Bone marrow (tissue), 2 donors: ENCODE data around the gene DACT3.

ENCODE experiments used
- DNase-seq, 2 donors: peaks; one replicate each; lab custom pipeline; 2025; lab: John Stamatoyannopoulos, UW

The DACT3 gene

DNA sequence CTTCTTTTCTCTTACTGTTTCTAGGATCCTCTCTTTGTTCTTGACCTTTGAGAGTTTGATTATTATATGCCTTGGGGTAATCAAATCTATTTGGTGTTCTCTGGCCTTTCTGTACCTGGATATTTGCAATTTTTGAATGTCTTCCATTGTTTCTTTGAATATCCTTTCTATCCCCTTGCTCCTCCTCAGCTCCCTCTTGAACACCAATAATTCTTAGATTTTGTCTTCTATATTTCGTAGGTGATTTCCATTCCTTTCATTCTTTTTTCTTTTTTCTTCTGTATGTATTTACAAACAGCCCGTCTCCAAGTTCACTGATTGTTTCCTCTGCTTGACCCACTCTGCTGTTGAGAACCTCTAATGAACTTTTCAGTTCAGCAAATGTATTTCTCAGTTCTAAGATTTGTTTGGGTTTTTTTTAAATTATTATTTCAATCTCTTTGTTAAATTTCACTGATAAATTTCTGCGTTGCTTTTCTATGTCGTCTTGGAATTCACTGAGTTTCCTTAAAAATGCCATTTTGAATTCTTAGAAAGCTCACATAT is 62.5 kb downstream of the DACT3 start:
- DNase-seq: no peak
